Measurements from ENCODE around the gene MPND.
"Not testable (repeated sequence)": the region's sequence is repeated elsewhere in the genome, so short reads cannot be mapped to it uniquely, and the experiment has no call there.

MPND gene

DNA sequence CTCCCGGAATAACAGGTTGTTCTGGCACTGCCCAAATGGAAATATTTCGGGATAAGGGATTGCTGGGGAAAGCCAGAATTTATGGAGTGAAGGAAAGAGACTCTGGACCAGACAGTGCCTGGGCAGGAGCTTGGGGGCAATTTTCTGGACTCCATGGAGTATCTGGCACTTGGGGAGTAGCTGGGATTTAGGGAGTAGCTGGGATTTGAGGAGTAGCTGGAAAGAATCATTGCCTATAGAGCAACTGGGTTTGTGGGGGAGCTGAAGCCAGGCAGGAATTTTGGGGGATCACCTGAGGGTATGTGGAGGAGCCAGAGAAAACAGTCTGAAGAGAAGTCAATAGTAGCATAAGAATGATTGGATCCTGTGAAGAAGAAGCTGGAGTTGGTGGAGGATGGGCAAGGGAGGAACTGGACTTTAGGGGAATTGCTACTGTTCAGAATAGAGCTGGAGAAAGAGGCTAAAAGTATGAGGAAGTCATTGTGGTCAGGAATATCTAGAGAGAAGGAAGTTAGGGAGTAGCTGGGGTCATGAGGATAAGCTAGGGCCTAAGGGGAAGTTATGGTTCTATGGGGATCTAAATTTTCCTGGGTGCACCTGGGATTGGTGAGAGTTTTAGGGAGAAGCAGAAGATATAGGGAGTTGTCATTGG, 24.2 kb upstream of the MPND start:
- no peak for DNase-seq (ENCODE audit: low read depth in 2 of 2)

DNA sequence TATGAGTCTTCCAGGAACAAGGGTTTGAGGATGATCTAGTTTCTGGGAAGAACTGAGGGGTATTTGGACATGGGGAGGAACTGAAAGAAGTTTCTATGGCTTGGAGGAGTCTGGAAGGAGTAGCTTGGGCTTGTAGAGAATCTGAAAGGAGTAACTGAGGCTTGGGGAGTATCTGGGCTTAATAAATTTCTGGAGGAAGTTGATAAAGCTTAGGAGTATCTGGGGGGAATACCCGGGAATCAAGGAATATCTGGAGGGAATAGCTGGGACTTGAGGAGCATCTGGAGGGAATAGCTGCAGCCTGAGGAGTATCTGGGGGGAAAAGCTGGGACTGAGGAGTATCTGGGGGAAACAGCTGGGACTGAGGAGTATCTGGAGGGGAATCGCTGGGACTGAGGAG, 22.9 kb upstream of the MPND start:
- no peak for DNase-seq (ENCODE audit: low read depth in 2 of 2)

DNA sequence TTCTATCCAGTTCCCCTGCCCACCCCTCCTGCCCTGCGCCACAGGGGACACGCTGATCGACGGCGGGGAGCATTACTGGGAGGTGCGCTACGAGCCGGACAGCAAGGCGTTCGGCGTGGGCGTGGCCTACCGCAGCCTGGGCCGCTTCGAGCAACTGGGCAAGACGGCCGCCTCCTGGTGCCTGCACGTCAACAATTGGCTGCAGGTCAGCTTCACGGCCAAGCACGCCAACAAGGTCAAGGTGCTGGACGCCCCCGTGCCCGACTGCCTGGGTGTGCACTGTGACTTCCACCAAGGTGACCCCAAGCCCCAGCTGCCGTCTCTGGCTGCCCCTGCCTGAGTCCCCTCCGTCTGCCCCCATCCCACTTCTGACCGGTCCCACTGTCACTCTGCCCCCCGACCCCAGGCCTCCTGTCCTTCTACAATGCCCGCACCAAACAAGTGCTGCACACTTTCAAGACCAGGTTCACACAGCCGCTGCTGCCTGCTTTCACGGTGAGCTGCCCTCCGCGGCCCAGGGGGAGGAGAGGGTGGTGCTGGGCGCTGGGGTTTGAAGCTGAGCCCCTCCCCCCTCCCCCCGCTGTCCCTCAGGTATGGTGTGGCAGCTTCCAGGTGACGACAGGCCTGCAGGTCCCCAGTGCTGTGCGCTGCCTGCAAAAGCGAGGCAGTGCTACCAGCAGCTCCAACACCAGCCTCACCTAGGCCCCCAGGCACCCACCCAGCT, 20.3 kb upstream of the MPND start:
- no peak for DNase-seq (ENCODE audit: low read depth in 2 of 2)

DNA sequence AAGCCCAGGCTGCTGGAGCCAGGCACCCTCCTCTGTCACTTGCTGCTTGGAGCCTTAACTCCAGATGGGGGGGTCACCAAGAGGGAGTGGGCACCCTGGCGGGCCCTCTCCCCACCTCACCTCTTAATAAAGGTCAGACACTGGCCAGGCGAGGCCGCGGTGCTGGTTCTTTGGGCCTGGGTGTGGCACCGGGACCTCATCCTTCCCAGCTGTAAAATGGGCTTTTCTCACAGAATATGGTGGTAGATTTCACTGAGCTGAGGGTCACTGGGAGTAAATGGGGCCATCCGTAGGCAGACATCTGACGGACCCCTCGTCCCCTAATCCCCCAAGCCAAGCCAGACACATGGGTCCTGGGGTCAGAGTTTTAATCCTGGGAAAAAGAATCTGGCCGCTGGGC, 19.7 kb upstream of the MPND start:
- DNase-seq (ENCODE audit: low read depth in 2 of 2) = no peak

DNA sequence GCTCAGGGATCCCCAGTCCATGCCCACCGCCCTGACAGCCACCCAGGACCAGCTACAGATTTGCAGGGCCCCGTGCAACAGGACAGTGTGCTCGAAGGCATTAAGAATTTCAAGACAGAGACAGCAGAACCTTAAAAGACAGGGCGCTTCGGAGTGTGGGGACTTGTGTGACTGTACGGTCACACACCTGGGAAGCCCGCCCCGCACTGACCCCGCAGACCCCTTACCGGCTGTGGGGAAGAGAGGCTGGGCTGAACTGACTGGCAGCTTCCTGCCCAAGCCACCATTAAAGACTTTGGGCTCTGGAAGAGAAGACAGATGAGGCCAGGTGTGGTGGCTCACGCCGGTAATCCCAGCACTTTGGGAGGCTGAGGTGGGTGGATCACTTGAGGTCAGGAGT, 19.1 kb upstream of the MPND start:
- DNase-seq (ENCODE audit: low read depth in 2 of 2) = no peak

DNA sequence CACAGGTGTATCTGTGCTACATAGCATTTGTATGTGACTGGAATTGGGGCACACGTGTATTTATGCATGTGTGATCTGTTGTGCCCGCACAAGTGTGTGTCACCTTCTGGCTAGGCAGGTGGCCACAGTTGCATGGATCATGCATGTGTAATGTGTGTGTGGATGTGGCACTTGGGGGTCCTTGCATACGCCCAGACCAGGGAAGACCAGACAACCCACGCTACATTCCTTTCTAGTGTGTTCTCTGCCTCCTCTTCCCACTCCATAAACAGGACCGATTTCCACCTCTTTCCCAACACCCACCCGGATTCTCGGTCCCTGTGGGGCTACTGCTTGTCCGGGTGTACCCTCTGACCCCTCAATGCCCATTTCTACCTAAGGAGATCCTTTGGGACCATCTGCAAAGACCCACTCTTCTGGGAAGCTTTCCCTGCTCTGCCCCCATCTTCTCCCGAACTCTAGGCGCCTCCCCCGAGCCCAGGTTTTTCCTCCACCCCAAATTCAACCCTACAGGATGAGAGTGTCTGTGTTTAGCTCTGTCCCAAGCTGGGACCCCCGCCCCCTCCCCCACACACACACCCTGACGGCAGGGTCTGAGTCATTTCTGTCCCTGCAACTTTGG, 17.0 kb upstream of the MPND start:
- DNase-seq (ENCODE audit: low read depth in 2 of 2) = no peak

DNA sequence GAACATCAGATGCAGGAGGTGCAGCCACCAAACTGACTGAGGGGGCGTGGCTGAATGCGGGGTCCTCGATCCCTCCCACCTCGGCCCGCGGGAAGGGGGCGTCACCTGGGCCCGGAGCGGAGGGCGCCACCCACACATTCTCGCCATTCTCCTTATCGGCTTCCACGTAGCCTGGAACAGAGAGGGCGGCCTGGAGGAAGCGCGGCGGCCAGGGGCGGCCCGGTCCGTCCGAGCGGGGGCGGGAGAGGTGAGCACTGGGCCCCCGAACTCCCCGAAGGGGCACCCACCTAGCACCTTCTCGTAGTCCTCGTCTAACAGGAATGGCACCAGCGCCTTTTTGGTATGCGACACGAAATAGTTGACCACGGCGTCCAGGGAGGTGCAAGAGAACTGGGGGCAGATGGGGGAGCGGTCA, 16.5 kb upstream of the MPND start:
- DNase-seq (ENCODE audit: low read depth in 2 of 2) = no peak

DNA sequence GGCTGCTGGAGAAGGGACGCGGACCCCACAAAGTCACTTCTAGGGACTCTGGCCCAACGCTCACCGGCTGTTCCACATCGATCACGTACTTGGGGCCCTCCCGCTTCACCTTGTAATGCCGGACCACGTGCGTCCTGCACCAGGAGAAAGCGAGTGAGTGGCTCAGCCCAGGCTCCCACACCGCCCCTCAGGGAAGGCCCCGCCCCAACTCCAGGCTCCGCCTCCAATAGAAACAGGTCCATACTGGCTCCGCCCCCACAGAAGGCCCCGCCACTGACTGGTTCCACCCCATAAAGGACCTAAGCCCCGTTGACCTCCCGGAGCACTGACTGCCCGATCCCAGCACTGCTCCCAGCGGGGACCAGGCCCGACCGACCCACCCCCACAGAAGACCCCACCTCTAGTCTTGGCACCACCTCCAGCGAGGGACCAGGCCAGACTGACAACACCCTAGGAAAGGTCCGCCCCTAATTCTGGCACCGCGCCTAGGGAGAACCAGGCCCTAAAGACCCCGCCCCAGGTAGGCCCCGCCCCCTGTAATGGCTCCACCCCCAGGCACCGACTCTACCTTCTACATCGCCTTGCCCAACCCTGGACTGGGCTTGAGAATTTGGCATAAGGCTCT, 16.0 kb upstream of the MPND start:
- peak; percentile 33 to 55 for DNase-seq (ENCODE audit: low read depth in 2 of 2)

DNA sequence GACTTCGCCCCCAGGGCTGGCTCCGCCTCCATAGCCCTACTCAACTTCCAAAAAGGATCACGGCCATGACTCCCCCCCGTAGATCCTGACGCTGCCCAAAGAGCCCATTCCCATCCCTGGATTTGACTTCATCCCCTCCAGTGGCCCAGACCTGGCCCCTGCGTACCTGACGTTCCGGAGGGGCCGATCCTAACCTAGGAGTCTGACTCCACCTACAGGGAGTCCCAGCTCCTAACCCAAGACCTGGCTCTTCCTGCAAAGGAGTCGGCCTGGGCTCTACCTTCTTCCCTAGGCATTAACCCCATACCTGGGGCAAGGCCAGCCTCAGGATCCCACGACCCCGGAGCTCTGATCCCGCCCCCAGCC, 15.5 kb upstream of the MPND start:
- no peak for DNase-seq (ENCODE audit: low read depth in 2 of 2)

DNA sequence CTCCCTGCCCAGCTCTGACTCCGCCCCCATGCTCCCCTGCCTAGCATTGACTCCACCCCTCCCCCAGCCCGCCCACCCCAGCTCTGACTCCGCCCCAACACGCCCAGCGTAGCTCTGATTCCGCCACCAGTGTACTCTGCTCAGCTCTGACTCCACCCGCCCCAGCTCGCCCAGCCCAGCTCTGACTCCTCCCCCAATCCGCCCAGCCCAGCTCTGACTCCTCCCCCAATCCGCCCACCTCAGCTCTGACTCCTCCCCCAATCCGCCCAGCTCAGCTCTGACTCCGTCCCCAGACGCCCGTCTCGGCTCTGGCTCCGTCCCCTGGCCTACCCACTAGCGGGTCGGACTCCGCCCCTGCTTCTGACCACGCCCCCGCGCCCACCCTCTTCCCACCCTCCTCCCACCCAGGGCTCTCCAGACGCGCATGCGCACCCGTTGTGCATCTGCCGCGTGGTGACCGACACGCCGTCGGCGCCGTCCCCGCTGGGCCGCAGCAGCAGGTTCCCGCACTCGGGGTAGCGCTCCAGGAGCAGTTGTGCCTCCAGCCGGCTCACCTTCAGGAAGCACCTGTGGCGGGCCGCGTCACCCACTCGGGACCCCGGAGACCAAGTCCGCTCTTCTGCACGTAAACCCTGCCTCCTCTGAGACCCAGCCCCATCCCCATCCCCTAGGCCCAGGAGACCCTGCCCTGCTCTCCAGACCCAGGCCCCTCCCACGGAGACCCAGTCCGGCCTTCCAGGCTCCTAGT, 14.9 kb upstream of the MPND start:
- DNase-seq (ENCODE audit: low read depth in 2 of 2) = peak; percentile 87 to 98

DNA sequence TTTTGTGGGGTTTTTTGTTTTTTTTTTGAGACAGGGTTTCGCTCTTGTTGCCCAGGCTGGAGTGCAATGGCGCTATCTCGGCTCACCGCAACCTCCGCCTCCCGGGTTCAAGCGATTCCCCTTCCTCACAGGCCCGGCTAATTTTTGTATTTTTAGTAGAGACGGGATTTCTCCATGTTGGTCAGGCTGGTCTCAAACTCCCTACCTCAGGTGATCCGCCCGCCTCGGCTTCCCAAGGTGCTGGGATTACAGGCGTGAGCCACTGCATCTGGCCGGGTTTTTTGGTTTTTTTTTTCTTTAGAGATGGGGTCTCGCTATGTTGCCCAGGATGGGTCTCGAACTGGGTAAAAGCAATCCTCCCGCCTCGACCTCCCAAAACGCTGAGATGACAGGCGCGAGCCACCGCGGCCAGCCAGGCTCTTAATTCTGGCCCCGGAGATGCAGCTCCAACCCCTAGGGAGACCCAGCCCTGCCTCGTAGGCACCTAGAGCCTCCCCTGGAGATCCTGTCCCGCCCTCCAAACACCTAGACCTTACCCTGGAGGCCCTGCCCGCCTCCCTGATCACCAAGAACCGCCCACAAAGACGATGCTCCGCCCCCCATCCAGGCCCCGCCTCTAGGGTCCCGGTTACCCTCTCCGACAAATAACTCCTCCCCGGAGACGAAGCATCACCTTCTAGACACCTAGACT, 14.2 kb upstream of the MPND start:
- not testable (repeated sequence) for DNase-seq (ENCODE audit: low read depth in 2 of 2)

DNA sequence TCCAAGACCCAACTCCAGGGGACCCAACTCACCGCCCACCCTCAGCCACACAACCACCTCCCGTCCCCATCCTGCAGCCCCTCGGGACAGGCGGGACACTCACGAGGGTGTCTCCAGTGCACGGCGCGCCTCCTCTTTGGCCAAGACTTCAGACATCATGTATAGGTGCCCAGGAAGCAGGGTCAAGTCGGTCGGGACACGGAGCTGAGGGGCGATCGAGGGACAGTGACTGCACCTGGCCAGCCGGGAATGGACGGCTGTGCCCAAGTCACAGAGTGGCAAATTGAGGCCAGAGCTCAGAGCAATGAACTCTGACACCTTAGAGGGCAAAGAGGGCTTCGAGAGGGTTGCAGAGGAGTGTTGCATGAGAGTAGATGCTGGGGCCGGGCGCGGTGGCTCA, 13.5 kb upstream of the MPND start:
- no peak for DNase-seq (ENCODE audit: low read depth in 2 of 2)

DNA sequence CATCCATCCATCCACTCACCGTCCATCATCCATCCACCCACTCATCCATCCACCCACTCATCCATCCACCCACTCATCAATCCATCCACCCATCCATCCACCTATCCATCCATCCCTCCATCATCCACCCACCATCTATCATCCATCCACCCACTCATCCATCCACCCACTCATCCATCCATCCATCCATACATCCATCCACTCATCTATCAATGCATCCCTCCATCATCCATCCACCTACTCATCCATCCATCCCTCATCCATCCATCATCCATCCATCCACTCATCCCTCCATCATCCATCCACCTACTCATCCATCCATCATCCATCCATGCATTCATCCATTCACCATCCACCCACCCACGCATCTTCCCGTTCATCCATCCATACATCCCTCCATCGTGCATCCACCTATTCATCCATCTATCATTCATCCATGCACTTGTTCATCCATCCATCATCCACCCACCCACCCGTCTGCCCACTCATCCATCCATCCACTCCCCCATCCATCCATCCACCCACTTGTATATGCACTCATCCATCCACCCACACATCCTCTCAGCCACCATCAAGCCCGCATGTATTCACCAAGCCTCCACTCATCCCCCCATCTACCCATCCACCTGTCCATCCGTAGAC, 8.3 kb upstream of the MPND start:
- no peak for DNase-seq (ENCODE audit: low read depth in 2 of 2)

DNA sequence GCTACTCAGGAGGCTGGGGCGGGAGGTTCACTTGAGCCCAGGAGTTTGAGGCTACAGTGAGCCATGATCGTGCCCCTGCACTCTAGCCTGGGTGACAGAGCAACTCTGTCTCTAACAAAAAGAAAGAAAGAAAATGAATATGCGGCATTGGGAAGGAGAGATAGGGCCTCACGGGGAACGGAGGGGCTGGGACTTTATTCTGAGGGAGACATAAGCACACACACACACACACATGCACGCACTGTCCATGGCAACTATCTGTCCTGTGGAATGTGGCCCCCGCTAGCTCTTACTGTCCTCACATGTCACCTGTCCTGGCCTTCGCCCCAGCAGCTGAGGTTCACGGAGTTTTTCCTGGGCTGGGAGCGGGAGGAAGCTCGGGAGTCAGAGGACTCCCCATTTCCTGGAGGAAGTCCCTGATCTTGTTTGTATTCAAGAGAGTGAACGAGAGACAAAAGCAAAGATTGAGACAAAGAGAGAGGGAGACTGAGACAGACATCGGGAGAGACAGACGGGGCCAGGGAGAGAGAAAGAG, 5.4 kb upstream of the MPND start:
- no peak for DNase-seq (ENCODE audit: low read depth in 2 of 2)

DNA sequence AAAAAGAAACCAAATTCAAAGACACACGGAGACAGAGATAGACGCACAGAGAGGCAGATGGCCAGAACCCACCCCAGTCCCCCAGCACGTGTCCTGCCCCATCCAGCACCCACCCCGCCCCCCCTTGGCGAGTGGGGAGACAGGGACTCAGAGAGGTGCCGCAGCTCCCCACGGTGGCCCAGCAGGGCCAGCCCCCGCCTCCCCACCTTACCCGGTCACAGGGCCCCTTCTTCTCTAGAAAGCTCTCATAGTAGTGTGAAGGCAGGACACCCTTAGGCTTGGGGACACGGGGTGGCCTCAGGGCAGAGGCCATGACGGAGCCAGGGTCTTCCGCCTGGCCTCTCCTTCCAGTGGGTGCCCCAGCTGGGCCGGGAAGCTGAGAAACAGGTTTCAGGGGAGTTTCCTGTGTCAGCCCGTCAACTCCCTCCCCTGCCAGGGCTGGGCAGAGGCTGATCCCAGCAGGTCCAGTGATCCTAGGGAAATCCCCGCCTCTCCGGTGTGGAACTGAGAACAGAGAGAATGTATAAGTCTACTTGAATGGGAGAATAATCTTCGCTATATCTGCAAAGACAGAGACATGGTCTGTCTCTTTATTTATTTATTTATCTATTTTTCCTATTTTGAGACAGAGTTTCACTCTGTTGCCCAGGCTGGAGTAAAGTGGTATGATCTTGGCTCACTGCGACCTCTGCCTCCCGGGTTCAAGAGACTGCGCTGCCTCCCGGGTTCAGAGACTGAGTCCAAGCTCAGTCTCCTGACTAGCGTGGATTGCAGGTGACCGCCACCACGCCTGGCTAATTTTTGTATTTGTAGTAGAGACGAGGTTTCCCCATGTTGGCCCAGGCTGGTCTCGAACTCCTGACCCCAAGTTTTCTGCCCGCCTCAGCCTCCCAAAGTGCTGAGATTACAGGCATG, 4.7 kb upstream of the MPND start, which contains the start of gene STAP2:
Gene STAP2 (minus strand): TSS at position 387 of the 915 bp plus-strand sequence. CDS start 74 bp downstream, at position 313.
- DNase-seq (ENCODE audit: low read depth in 2 of 2) = no peak

DNA sequence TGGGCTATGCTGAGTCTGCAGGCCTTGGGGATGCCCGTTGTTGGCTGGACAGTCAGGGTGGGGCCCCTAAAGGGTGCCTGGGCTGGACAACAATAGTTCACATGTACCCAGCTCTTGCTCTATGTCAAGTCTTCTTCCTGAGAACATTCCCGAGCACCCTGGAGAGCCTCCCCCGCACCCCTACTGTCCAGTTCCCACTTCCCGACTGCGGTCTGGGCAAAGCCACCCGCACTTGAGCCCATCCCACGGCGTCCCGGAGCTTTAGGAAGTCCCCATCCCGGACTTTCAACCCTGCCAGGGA, 1.1 kb upstream of the MPND start:
- DNase-seq (ENCODE audit: low read depth in 2 of 2) = no peak

DNA sequence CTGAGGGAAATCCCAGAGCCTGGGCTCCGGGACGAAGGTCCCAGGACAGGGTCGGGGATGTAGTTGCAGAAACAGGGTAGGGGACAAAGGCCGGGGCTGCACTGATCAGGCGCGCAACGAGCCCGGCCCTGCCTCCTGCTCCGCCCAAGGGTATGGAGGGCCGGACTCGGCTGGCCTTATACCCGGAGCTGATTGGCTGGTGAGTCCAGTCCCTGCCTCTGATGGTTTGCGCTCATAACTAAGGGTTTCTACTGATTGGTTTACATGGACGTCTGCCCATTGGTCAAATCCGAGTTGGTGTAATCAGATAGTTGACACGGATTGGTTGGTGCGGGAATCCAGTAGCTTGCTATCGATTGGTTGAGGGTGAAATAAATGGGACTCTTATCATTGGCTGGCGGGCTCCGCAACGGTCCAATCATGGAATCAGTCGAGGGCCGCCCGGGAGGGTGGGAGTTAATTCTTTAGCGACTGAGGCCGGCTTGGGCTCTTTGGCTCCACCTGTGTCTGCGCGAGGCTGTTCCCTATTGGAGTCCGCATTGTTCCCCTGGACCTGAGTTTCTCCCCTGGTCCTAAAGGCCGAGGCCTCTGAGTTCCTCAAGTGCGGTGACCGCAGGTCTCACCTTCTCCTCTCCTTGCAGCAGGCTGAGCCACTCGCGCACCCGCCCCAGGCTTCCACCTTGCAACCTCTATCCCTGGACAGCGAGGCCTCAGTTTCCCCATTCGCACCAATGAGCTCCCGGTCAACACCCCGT, 570 bp upstream of the MPND start:
- peak; percentile 69 to 77 for DNase-seq (ENCODE audit: low read depth in 2 of 2)

DNA sequence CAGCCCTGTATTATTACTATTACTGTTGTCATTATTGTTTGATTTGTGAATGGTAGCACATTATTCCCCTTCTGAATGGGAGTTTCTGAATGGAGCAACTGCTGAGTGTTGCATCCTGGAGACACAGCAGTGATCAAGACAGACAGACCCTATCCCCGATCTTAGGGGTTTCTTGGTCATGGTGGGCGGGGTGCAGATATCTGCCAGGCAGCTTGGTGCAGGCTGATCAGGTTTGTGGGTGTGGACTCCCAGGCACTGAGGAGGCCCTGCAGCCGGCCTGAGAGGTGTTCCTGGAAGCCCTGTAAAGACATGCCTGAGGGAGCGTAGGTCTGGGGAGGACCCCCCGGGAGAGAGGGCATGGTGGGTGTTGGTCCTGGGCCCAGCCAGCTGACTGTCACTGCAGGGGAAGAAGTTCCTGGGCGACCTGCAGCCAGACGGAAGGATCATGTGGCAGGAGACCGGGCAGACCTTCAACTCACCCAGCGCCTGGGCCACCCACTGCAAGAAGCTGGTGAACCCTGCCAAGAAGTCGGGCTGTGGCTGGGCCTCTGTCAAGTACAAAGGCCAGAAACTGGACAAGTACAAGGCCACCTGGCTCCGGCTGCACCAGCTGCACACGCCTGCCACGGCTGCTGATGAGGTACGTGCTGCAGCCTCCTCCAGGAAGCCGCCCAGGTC, 2.1 kb downstream of the MPND start:
- DNase-seq (ENCODE audit: low read depth in 2 of 2) = no peak

DNA sequence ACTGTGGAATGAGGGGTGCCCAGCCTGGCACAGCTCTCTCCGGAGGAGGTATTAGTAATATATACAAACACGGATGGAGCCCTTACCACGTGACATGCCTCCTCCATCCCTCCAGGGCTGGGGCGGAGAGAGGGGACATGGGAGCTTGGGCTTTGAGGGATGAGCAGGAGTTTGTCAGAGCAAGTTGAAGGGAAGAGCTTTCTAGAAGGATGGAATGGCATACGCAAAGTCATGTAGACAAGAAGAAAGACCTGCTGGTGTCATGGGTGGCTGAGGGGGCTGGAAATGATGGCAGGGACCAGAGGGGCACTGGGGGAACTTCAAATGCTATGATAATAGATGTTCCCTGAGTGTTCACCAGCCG, 2.6 kb downstream of the MPND start:
- DNase-seq (ENCODE audit: low read depth in 2 of 2) = no peak
